GM19240 (cell line): ENCODE results near the gene UBFD1.
"Not testable (repeated sequence)": the region's sequence is repeated elsewhere in the genome, so short reads cannot be mapped to it uniquely, and the experiment has no call there.

ENCODE experiments used
- DNase-seq: peaks from one replicate; pipeline ENCODE4 v3.0.0; 2011; ENCODE audit warnings: low spot score; ENCODE audit not compliant: insufficient read length

UBFD1 gene

GRCh38 chr16:23527961-23528643, 29.4 kb upstream of the UBFD1 start:
- DNase-seq, result no peak

DNA sequence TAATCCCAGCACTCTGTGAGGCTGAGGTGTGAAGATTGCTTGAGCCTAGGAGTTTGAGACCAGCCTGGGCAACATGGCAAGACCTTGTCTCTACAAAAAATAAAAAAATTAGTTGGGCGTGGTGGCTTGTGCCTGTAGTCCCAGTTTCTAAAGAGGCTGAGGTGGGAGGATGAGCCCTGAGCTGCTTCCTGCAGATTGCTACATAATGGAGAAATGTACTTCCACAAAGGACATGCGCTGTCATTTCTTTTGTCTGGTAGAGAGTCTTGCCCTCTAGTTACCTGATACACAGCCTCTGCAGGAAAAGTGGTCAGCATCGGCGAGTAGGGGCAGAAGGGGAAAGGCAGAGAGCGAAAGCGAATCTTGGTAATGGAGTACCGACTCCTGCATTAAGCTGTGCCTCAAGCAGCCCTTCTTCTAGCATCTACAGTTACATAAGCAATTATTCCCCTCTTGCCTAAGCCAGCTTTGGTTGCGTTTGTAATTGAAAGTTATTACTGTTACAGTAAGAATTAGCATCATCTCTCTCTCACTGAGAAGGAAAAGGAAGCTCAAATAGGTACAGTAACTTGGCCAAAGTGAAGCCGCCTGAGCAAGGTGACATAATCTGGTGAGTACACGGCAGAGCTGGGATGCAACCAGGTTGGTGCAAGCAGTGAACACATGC, 28.8 kb upstream of the UBFD1 start:
- no peak for DNase-seq

DNA sequence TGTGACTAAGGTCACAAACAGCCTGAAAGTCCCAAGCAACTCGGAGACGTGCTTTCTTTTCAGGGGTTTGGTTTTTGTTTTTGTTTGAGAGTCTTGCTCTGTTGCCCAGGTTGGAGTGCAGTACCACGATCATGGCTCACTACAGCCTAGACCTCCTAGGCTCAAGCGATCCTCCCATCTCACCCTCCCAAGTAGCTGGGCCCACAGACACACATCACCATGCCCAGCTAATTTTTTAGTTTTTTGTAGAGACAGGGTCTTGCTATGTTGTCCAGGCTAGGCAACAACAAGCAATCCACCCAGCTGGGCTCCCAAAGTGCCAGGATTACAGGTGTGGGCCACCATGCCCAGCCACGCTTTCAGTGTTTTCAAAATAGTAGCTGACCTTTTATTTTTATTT, 27.5 kb upstream of the UBFD1 start:
- no peak for DNase-seq

DNA sequence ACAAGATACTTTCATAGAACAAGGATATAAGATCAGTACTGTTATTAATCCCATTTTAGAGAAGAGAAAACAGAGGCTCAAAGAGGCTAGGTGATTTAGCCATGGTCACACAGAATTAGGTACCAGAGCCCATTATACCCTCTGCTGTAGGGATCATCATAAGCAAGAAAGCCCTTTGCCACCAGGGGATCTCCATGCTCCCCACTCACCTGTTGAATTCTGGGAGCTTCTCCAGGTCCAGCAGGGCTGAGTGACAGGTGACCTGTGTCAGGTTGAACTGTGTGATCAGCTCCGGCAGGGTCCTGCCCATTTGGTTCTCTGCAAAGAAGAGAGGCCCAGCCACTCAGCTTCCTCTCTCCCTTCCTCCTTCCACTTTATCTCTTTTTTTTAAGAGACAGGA, 25.1 kb upstream of the UBFD1 start:
- DNase-seq, result no peak

DNA sequence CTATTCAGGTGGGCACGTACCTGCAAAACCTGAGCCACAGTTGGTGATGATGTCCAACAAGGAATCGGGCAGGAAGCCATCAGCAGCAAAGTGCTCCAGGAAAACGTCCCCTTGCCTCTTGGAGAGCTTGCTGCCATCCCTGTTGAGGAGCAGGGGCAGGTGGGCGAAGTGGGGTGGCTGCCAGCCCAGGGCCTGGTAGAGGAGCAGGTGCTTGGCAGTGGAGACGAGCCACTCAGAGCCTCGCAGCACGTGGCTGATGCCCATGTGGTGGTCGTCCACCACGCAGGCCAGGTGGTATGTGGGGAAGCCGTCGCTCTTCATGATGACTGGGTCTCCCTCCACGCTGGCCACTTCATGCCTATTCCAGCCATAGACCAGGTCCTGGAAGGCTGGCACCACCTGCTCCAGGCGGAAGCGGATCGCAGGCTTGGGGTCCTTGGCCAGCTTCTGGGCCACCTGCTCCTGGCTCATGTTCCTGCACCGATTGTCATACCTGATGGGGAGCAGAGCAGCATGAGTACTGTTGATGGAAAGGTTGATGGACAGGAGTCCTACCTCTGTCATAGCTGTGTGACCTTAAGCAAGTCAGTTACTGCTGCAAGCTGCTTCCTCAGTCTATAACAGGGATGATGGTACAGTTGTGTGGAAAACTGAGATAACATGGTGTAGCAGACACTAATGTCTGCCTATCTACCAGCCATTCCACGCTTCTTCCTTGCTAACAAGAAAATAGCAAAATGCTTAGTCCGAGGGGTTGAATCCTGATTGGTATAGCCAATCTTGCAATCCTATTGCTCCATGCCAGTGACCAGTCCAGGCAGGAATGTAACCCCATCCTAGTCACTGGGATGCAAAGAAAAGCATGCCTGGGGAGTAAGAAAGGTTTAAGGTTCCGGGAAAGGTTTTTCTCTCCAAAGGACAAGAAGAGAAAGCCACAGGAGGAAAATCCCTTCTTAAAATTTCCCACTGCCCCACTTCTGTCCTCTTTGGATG, 22.4 kb upstream of the UBFD1 start:
- no peak for DNase-seq

- no peak for DNase-seq
Measured at GRCh38 chr16:23535901-23536300, 21.6 kb upstream of the UBFD1 start.

GRCh38 chr16:23537390-23537789, 20.1 kb upstream of the UBFD1 start:
- DNase-seq, result no peak

DNA sequence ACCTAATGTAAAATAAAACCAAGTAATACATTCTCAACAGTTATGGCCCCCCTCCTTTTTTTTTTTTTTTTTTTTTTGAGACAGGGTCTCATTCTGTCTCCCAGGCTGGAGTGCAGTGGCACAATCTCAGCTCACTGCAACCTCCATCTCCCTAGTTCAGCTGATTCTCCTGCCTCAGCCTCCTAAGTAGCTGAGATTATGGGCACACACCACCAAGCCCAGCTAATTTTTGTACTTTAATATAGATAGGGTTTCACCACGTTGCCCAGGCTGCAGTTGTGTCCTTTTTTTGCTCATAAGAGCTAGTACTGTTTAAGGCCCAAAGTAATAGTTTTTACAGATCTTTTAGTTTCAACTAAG, 18.6 kb upstream of the UBFD1 start:
- DNase-seq, result no peak

GRCh38 chr16:23539984-23540816, 17.3 kb upstream of the UBFD1 start:
- no peak for DNase-seq

GRCh38 chr16:23540817-23541178, 16.7 kb upstream of the UBFD1 start:
- DNase-seq, result not testable (repeated sequence)

- DNase-seq, result no peak
Measured at GRCh38 chr16:23544436-23544835, 13.1 kb upstream of the UBFD1 start.

DNA sequence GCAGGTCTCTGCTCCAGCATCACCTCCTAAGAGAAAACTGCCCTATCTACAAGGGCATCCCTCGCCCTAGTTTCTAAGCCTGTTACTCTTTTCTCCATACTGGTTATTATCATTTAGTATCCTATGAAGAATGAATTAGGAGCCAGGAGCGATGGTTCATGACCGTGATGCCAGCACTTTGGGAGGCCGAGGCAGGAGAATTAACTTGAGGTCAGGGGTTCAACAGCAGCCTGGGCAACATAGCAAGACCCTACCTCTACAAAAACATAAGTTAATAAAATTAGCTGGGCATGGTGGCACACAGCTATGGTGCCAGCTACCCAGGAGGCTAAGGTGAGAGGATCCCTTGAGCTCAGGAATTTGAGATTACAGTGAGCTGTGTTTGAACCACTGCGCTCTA, 7.6 kb upstream of the UBFD1 start:
- no peak for DNase-seq

DNA sequence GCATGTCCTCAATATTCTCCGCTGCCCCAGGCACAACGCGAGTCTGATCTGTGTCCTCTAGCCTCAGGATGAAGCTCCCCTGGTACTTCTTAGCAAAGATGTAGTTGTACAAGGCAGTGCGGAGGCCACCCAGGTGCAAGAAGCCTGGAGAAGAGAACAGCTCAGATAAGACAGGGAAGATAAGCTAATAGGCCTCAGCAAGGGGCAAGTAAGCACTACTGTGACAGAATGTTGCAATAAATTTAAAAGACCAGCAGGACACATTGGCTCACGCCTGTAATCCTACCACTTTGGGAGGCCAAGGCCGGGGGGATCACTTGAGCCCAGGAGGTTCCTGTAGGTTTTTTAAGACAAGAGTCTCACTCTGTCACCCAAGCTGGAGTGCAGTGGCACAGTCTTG, 5.4 kb upstream of the UBFD1 start:
- DNase-seq, result no peak

GRCh38 chr16:23554536-23554935, 3.0 kb upstream of the UBFD1 start:
- no peak for DNase-seq

DNA sequence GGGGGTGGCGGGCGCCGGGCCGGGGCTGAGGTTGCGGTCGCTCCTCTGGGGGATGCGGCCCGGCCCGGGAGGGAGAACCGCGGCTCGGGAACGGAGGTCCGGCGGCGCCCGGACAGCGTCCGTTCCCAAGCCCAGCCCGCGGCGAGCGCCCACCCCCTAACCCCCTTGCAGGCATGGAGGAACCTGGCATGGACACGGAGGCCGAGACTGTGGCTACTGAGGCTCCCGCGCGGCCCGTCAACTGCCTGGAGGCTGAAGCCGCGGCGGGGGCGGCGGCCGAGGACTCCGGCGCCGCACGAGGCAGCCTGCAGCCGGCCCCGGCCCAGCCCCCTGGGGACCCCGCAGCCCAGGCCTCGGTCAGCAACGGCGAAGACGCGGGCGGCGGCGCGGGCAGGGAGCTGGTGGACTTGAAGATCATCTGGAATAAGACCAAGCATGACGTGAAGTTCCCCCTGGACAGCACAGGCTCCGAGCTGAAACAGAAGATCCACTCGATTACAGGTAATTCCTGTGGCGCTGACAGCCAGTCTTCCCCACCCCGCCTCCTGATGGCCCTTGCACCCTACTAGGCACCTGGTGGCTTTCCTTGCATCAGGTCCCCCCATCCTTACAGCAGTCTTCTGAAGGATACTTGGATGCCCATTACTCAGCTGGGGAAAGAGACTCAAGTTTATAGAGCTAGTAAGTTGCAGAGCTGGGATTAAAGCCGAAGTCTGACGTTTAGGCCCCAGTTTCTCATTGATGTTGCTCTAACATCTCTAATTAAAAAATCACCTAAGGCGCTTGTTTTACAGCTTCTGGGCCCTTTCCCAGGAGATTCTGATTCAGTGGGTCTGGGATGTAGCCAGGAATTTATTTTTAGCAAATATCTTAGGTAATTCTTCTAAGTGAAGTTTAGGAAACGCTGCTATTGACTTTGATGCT, 514 bp downstream of the UBFD1 start:
- DNase-seq, result no peak

- no peak for DNase-seq
Measured at GRCh38 chr16:23561586-23561985, 4.1 kb downstream of the UBFD1 start.

DNA sequence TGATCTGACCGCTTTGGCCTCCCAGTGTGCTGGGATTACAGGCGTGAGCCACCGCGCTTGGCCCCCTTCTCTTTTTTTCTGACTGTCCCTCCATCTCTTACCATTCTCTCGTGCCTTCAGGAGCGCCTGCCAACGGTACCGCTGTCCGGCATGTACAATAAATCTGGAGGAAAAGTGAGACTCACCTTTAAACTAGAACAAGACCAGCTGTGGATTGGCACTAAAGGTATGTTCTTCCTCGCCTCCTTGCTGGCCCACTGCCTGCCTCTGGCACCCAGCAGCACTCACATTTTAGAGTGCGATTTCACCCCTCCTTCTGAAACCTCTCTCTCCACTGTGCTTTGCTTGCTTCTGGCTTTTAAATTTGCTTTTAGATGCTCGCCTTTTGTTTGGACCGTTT, 5.0 kb downstream of the UBFD1 start:
- no peak for DNase-seq

GRCh38 chr16:23563186-23563585, 5.7 kb downstream of the UBFD1 start:
- no peak for DNase-seq

- no peak for DNase-seq
Measured at GRCh38 chr16:23564575-23565363, 7.2 kb downstream of the UBFD1 start.

GRCh38 chr16:23566724-23567123, 9.2 kb downstream of the UBFD1 start:
- DNase-seq, result no peak
